Stimulated activated CD4-positive, alpha-beta T cell treated with anti-CD3 and anti-CD28 coated beads, Interleukin-2, amount 100 ng/mL, for 48 hours (primary cell): ENCODE results near the gene PHTF2.

Experiments used
- DNase-seq, 2 donors: peaks; one replicate each; pipeline ENCODE4 v3.0.0-alpha.2; 2020

PHTF2 gene

GRCh38 chr7:77796109-77796508 lies 2.5 kb upstream of the PHTF2 start:
- no peak for DNase-seq

- DNase-seq = no peak
Observed at GRCh38 chr7:77796960-77797359, 1.6 kb upstream of the PHTF2 start.

- no peak for DNase-seq
Observed at GRCh38 chr7:77797734-77798393, 709 bp upstream of the PHTF2 start.

- DNase-seq = peak in 1 of 2 donors; percentile 11
Observed at GRCh38 chr7:77799078-77799964, 748 bp downstream of the PHTF2 start.

GRCh38 chr7:77800158-77800557 lies 1.6 kb downstream of the PHTF2 start:
- no peak for DNase-seq

GRCh38 chr7:77800730-77801129 lies 2.2 kb downstream of the PHTF2 start:
- no peak for DNase-seq

- no peak for DNase-seq
Observed at GRCh38 chr7:77802557-77803405, 4.2 kb downstream of the PHTF2 start.

- DNase-seq = no peak
Observed at GRCh38 chr7:77806425-77806824, 7.9 kb downstream of the PHTF2 start.

- DNase-seq = no peak
Observed at GRCh38 chr7:77808517-77808916, 9.9 kb downstream of the PHTF2 start.

- DNase-seq = no peak
Observed at GRCh38 chr7:77811516-77812289, 13.1 kb downstream of the PHTF2 start.

- no peak for DNase-seq
Observed at GRCh38 chr7:77812290-77812685, 13.7 kb downstream of the PHTF2 start.

GRCh38 chr7:77813180-77813579 lies 14.6 kb downstream of the PHTF2 start:
- DNase-seq = no peak

- DNase-seq = no peak
Observed at GRCh38 chr7:77819021-77819420, 20.4 kb downstream of the PHTF2 start.

GRCh38 chr7:77820967-77821366 lies 22.4 kb downstream of the PHTF2 start:
- DNase-seq = no peak

- DNase-seq = no peak
Observed at GRCh38 chr7:77822269-77822668, 23.7 kb downstream of the PHTF2 start.

- no peak for DNase-seq
Observed at GRCh38 chr7:77823787-77824186, 25.2 kb downstream of the PHTF2 start.

GRCh38 chr7:77824636-77825035 lies 26.1 kb downstream of the PHTF2 start:
- no peak for DNase-seq

- no peak for DNase-seq
Observed at GRCh38 chr7:77825131-77825530, 26.6 kb downstream of the PHTF2 start.

GRCh38 chr7:77826300-77826699 lies 27.7 kb downstream of the PHTF2 start:
- no peak for DNase-seq

GRCh38 chr7:77827999-77828398 lies 29.4 kb downstream of the PHTF2 start:
- DNase-seq = no peak

GRCh38 chr7:77830649-77831355 lies 32.2 kb downstream of the PHTF2 start:
- DNase-seq = no peak

GRCh38 chr7:77831481-77831880 lies 32.9 kb downstream of the PHTF2 start:
- DNase-seq = peak; percentile 10 to 26
